HG03066 (cell line): Measurements from ENCODE around the gene HUNK.
"Not testable (repeated sequence)": the region's sequence is repeated elsewhere in the genome, so short reads cannot be mapped to it uniquely, and the experiment has no call there.

Source experiments
- ATAC-seq: cut with Tn5 transposase; IDR thresholded peaks from one replicate; pipeline ENCODE4 v1.9.1; 2021; ENCODE audit warnings: low read depth; ENCODE audit not compliant: unreplicated experiment

The HUNK gene

GRCh38 chr21:31946876-31947550 lies 74.2 kb downstream of the HUNK start:
- ATAC-seq: not testable (repeated sequence)

GRCh38 chr21:31948676-31949075 lies 75.9 kb downstream of the HUNK start:
- no peak for ATAC-seq

- ATAC-seq: no peak
These were observed 80.0 kb downstream of the HUNK start for GRCh38 chr21:31952828-31953227.

GRCh38 chr21:31957631-31958030 lies 84.8 kb downstream of the HUNK start:
- ATAC-seq: no peak

GRCh38 chr21:31959881-31960280 lies 87.1 kb downstream of the HUNK start:
- ATAC-seq: no peak

GRCh38 chr21:31961027-31961426 lies 88.2 kb downstream of the HUNK start:
- ATAC-seq: no peak

GRCh38 chr21:31961704-31962103 lies 88.9 kb downstream of the HUNK start:
- no peak for ATAC-seq

- no peak for ATAC-seq
These were observed 91.9 kb downstream of the HUNK start for GRCh38 chr21:31964692-31965091.

GRCh38 chr21:31967334-31967733 lies 94.5 kb downstream of the HUNK start:
- ATAC-seq: no peak

GRCh38 chr21:31972622-31973021 lies 99.8 kb downstream of the HUNK start:
- no peak for ATAC-seq

GRCh38 chr21:31973402-31973944 lies 100.7 kb downstream of the HUNK start:
- no peak for ATAC-seq

- no peak for ATAC-seq
These were observed 101.7 kb downstream of the HUNK start for GRCh38 chr21:31974454-31974985.

GRCh38 chr21:31975491-31975890 lies 102.7 kb downstream of the HUNK start:
- no peak for ATAC-seq

- no peak for ATAC-seq
These were observed 105.0 kb downstream of the HUNK start for GRCh38 chr21:31977816-31978215.

GRCh38 chr21:31983120-31983519 lies 110.3 kb downstream of the HUNK start:
- ATAC-seq: no peak

GRCh38 chr21:31983554-31983953 lies 110.7 kb downstream of the HUNK start:
- no peak for ATAC-seq

- ATAC-seq: no peak
These were observed 112.6 kb downstream of the HUNK start for GRCh38 chr21:31985398-31985797.

GRCh38 chr21:31986035-31986856 lies 113.4 kb downstream of the HUNK start:
- ATAC-seq: no peak

GRCh38 chr21:31987696-31988095 lies 114.9 kb downstream of the HUNK start:
- no peak for ATAC-seq

GRCh38 chr21:31988492-31989290 lies 115.9 kb downstream of the HUNK start:
- no peak for ATAC-seq
